MM.1S (cell line): Measurements from ENCODE around the gene SERPINA3.

Experiments used
- DNase-seq: peaks from one replicate; pipeline ENCODE4 v3.0.0-alpha.2; 2015
- H2AFZ ChIP-seq: fragments of 300-600 bp; sonication (generic); 2 replicates; pipeline ENCODE4 v1.6.0; 2016; ENCODE audit warnings: antibody characterized with exemption, low read length
- H3F3A ChIP-seq: fragments of 300-600 bp; sonication (generic); 2 replicates; pipeline ENCODE4 v1.6.1; 2016; ENCODE audit warnings: mild to moderate bottlenecking, antibody characterized with exemption, low read length, moderate library complexity, mixed read lengths; ENCODE audit not compliant: insufficient read depth
- H3K27ac ChIP-seq: fragments of 300-600 bp; sonication (generic); 2 replicates; pipeline ENCODE4 v1.5.1; 2016; ENCODE audit warnings: mild to moderate bottlenecking, low read length
- H3K27me3 ChIP-seq: fragments of 300-600 bp; sonication (generic); replicated peaks from 2 replicates; pipeline ENCODE4 v1.6.0; 2016; ENCODE audit warnings: low read length; ENCODE audit not compliant: insufficient read depth
- H3K36me3 ChIP-seq: fragments of 300-600 bp; sonication (generic); replicated peaks from 2 replicates; pipeline ENCODE4 v1.6.1; 2016; ENCODE audit warnings: mild to moderate bottlenecking, low read length, mixed read lengths; ENCODE audit not compliant: insufficient read depth
- H3K4me1 ChIP-seq: fragments of 300-600 bp; sonication (generic); 2 replicates; pipeline ENCODE4 v1.6.1; 2016; ENCODE audit warnings: low read length, mixed read lengths
- H3K4me2 ChIP-seq: fragments of 300-600 bp; sonication (generic); 2 replicates; pipeline ENCODE4 v1.6.0; 2016; ENCODE audit warnings: low read depth, low read length
- H3K4me3 ChIP-seq: fragments of 300-600 bp; sonication (generic); 2 replicates; pipeline ENCODE4 v1.5.1; 2016; ENCODE audit warnings: low read length, mixed read lengths
- H3K79me2 ChIP-seq: fragments of 300-600 bp; sonication (generic); 2 replicates; pipeline ENCODE4 v1.6.1; 2016; ENCODE audit warnings: mixed run types, low read length, mixed read lengths
- H3K9ac ChIP-seq: fragments of 300-600 bp; sonication (generic); 2 replicates; pipeline ENCODE4 v1.6.1; 2016; ENCODE audit warnings: low read length, mixed read lengths
- H3K9me2 ChIP-seq: fragments of 300-600 bp; sonication (generic); replicated peaks from 2 replicates; pipeline ENCODE4 v1.6.1; 2016; ENCODE audit warnings: mild to moderate bottlenecking, low read length, mixed read lengths; ENCODE audit not compliant: insufficient read depth
- H3K9me3 ChIP-seq: fragments of 300-600 bp; sonication (generic); replicated peaks from 2 replicates; pipeline ENCODE4 v1.6.1; 2016; ENCODE audit warnings: mild to moderate bottlenecking, low read length, mixed read lengths; ENCODE audit not compliant: insufficient read depth
- H4K20me1 ChIP-seq: fragments of 300-600 bp; sonication (generic); 2 replicates; pipeline ENCODE4 v1.6.1; 2016; ENCODE audit warnings: mild to moderate bottlenecking, low read length, moderate library complexity, mixed read lengths; ENCODE audit not compliant: insufficient read depth
- EZH2 ChIP-seq: fragments of 300-600 bp; sonication (generic); optimal IDR thresholded peaks from 2 replicates; pipeline ENCODE3; 2017; ENCODE audit warnings: low read depth, mild to moderate bottlenecking, antibody characterized with exemption, low read length, mixed read lengths
- EZH2phosphoT487 ChIP-seq: fragments of 300-600 bp; sonication (generic); IDR thresholded peaks from 2 replicates; pipeline ENCODE4 v1.6.1; 2018; ENCODE audit warnings: antibody characterized with exemption, low read length
- TF ChIP-seq, protein P1 (sequence below): fragments of 300-600 bp; sonication (generic); IDR thresholded peaks from 2 replicates; pipeline ENCODE4 v1.5.1; 2016; ENCODE audit warnings: antibody characterized with exemption, low read length, mixed read lengths

The SERPINA3 gene

DNA sequence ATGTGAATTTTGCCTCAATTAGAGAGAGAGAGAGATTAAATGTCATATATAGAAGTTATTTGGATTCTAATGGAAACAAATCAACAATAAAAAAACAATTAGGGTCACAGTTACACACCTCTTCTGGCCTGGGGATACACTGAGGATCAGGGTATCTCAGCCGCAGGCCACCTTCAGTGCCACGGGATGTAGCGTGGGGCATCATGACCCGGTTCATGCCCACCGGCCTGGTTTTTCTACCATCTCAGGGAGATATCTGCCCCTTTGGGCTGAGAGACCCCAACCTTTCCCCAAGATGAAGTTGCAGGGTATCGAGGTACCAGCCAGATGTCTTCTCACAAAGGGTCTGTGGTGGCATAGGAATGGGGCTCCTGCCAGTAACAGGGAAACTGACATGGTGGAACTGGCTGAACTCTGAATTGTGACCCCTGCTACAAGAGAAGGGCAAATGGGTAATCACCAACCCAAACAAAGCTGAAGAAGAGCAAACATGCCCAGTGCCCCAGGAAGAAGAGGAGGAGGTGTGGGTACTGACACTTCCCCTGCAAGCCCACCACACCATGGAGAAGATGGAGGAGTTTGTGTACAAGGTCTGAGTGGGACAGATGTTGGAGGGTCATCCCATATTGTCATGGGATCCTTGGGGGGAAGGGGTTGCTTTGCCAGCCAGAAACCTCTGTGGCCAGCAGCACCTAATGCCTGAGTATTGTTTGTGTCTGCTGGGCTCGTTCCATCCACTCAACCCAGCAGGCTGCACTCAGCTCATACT is 19.5 kb downstream of the SERPINA3 start:
- Histone ChIP-seq H3K9ac (no peak overlapping the region), H3K4me1 (no peaks in the 10 kb centered on the region), H2AFZ (no peak overlapping the region), H3K4me3 (no peak overlapping the region), H3K9me3 (no peaks in the 10 kb centered on the region), H3F3A (no peaks in the 10 kb centered on the region), H3K27ac (no peak overlapping the region), H3K79me2 (no peaks in the 10 kb centered on the region), H3K36me3 (no peaks in the 10 kb centered on the region), H3K4me2 (no peak overlapping the region), H3K27me3 (no peaks in the 10 kb centered on the region), H3K9me2 (no peaks in the 10 kb centered on the region), H4K20me1 (no peaks in the 10 kb centered on the region)
- TF ChIP-seq EZH2 (no peak), EZH2phosphoT487 (no peak)
- TF ChIP-seq, protein P1, sequence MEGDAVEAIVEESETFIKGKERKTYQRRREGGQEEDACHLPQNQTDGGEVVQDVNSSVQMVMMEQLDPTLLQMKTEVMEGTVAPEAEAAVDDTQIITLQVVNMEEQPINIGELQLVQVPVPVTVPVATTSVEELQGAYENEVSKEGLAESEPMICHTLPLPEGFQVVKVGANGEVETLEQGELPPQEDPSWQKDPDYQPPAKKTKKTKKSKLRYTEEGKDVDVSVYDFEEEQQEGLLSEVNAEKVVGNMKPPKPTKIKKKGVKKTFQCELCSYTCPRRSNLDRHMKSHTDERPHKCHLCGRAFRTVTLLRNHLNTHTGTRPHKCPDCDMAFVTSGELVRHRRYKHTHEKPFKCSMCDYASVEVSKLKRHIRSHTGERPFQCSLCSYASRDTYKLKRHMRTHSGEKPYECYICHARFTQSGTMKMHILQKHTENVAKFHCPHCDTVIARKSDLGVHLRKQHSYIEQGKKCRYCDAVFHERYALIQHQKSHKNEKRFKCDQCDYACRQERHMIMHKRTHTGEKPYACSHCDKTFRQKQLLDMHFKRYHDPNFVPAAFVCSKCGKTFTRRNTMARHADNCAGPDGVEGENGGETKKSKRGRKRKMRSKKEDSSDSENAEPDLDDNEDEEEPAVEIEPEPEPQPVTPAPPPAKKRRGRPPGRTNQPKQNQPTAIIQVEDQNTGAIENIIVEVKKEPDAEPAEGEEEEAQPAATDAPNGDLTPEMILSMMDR = no peak
- DNase-seq = no peak

DNA sequence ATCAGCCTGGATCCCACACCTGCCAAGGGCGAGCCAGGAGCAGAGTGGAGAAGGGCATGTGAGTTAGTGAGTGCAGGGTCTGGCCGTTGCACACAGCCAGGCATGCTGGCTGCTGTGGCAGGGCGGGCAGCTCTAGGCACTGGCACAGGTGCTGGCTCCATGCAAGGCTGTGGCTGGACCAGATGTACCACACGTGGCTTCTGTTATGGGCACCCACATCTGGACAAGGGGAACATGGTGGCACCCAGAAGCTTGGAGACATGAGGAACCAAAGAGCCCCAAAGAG is 20.1 kb downstream of the SERPINA3 start:
- Histone ChIP-seq H3K4me2 (no peak overlapping the region), H3K9me2 (no peaks in the 10 kb centered on the region), H3K27ac (no peak overlapping the region), H3F3A (no peaks in the 10 kb centered on the region), H2AFZ (no peak overlapping the region), H3K36me3 (no peaks in the 10 kb centered on the region), H3K4me3 (no peak overlapping the region), H3K9ac (no peak overlapping the region), H3K27me3 (no peaks in the 10 kb centered on the region), H3K4me1 (no peaks in the 10 kb centered on the region), H4K20me1 (no peaks in the 10 kb centered on the region), H3K9me3 (no peaks in the 10 kb centered on the region), H3K79me2 (no peaks in the 10 kb centered on the region)
- no peak for DNase-seq
- TF ChIP-seq EZH2phosphoT487 = no peak
- TF ChIP-seq EZH2 = no peak
- TF ChIP-seq, protein P1 = no peak

DNA sequence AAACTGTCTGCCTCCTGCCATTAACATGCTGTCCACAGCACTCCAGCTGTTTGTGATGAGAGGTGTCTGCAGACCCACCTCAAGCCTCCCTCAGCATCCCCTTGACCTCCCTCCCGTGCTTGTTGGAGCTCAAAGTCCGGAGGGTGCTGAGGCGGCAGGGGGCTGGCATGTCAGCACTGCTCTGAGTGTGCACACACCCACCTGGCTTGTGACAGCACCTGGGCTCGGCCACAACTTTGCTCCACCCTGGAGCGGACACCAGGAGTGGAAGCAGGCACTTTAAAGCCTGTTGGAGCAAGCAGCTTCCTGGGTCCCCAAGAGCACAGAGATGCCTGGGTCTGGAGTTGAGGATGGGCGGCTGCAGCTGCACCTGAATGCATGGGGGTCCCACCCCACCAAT is 20.9 kb downstream of the SERPINA3 start:
- Histone ChIP-seq H3K4me2 (no peak overlapping the region), H3K36me3 (no peaks in the 10 kb centered on the region), H3K9ac (no peak overlapping the region), H3K9me3 (no peaks in the 10 kb centered on the region), H3K9me2 (no peaks in the 10 kb centered on the region), H2AFZ (no peak overlapping the region), H3K4me1 (no peaks in the 10 kb centered on the region), H4K20me1 (no peaks in the 10 kb centered on the region), H3K4me3 (no peak overlapping the region), H3K79me2 (no peaks in the 10 kb centered on the region), H3K27ac (no peak overlapping the region), H3K27me3 (no peaks in the 10 kb centered on the region), H3F3A (no peaks in the 10 kb centered on the region)
- no peak for DNase-seq
- TF ChIP-seq EZH2 = no peak
- TF ChIP-seq, protein P1 = no peak
- no peak for TF ChIP-seq EZH2phosphoT487
